BJ (cell line): ENCODE results near the gene ST6GALNAC2. TPM values are rescaled to one million over a fixed set of nuclear protein-coding genes. Genes with fewer than 3 reads are reported as not detected.
"Not testable (repeated sequence)": the region's sequence is repeated elsewhere in the genome, so short reads cannot be mapped to it uniquely, and the experiment has no call there.

Experiments
- CTCF ChIA-PET: fragments of 350-600 bp; formaldehyde crosslinking; extraction: SDS; loops from one replicate; lab custom pipeline; 2021; ENCODE audit warnings: antibody characterized with exemption, inconsistent platforms; lab: Yijun Ruan, JAX
- POLR2A ChIA-PET: fragments of 300-600 bp; sonication (Branson Sonifier 250); formaldehyde crosslinking; extraction: SDS; loops from one replicate; lab custom pipeline; 2021; ENCODE audit warnings: antibody characterized with exemption; lab: Charles Lee
- DNase-seq: peaks from one replicate; pipeline ENCODE4 v3.0.0-alpha.2; 2011; ENCODE audit warnings: low read depth
- H3K27me3 ChIP-seq: 2 replicates; pipeline ENCODE4 v1.6.0; 2011; ENCODE audit warnings: low read length; ENCODE audit not compliant: control insufficient read depth, insufficient read depth
- H3K36me3 ChIP-seq: 2 replicates; pipeline ENCODE4 v1.5.1; 2011; ENCODE audit warnings: low read length; ENCODE audit not compliant: control insufficient read depth, insufficient read depth
- H3K4me3 ChIP-seq: 2 replicates; pipeline ENCODE4 v1.5.1; 2011; ENCODE audit warnings: low read depth, mild to moderate bottlenecking, control low read depth, low read length
- polyA plus RNA-seq: library from polyadenylated mRNA; depleted of rRNA; stranded (reverse); fragments of >200 nt; gene quantifications from 2 replicates; pipeline ENCODE4 v1.2.3, GENCODE V29; 2011
- TF ChIP-seq, protein P1 (sequence below): IDR thresholded peaks from 2 replicates; pipeline ENCODE4 v1.5.1; 2011; ENCODE audit warnings: low read depth, mild to moderate bottlenecking, control low read depth, inconsistent platforms, low read length, moderate library complexity; ENCODE audit not compliant: insufficient read depth

The ST6GALNAC2 gene
- polyA plus RNA-seq, 1 experiment = 0.72 TPM

DNA sequence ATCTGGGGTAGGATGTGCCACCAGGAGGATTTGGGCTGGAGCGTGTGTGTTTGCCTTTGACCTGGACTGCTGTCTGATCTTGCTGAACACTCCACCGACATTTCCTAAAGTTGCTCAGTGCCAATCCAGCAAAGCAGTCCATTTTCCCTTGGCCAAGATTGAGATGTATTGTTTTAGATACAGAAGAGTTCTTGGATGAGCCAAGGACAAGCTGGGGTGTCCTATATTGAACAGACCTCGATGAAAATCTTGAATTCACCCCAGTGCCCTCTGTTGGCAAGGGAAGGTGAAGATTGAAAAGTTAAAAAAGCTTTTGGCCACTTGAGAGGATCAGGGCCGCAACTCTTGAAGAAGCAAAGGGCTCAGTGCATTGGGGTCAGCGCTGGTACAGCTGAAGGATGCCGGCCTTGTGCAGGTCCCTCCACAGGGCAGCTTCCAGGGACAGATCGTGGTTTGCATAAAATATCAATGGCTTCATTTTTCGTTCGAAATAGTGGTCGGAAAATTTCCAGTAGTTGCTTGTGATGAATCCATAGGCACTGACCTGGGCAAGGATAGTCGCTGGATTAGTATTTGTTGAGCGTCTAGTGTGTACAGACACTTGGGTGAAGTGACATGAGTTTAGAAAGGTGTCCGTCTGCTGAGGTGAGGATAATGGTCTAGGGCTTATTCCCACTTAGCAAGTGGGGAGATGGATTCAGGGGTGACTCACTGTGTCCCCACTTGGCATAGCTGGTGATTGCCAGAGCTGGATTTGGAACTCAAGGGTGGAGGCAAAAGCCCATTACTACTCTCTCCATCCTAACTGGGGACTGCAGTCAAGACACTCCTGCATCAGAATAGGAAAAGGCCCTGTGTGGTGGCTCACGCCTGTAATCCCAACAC lies 19.7 kb downstream of the ST6GALNAC2 start:
- TF ChIP-seq, protein P1, sequence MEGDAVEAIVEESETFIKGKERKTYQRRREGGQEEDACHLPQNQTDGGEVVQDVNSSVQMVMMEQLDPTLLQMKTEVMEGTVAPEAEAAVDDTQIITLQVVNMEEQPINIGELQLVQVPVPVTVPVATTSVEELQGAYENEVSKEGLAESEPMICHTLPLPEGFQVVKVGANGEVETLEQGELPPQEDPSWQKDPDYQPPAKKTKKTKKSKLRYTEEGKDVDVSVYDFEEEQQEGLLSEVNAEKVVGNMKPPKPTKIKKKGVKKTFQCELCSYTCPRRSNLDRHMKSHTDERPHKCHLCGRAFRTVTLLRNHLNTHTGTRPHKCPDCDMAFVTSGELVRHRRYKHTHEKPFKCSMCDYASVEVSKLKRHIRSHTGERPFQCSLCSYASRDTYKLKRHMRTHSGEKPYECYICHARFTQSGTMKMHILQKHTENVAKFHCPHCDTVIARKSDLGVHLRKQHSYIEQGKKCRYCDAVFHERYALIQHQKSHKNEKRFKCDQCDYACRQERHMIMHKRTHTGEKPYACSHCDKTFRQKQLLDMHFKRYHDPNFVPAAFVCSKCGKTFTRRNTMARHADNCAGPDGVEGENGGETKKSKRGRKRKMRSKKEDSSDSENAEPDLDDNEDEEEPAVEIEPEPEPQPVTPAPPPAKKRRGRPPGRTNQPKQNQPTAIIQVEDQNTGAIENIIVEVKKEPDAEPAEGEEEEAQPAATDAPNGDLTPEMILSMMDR = no peak
- DNase-seq = no peak

DNA sequence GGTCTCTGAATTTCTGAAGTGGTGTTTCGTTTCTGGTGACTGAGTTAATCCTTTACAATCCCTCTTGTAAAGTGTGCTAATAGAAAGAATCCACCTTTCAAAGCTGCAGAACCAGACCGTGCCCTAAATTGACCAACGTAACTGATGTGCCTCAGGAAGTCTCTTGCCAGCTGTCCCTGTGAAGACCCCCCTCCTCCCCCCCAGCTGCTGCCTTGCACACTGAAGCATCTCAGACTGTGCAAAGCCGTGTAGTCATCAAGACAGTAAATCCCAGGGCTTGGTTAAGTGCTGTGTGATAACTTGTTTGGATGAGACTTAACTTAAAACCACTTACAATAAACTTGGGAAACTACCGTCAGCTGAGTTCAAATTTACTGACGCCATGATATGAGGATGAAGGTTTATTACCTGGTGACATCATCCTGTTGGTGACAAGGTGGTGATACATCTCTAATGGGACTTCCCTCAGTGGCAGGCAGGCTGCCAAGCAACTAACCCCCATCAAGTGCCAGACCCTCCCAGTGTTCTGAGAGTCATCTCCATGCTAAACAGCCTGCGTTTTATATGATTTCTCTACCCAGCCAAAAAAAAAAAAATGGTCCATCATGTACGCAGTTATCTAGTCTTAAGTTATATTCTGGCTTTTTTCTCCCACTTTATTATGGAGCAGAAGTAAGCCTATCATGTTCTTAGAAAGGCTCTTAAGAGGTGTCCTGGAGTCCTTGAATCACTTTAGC lies 20.5 kb downstream of the ST6GALNAC2 start:
- H3K27me3 ChIP-seq, CTCF ChIA-PET, H3K36me3 ChIP-seq, POLR2A ChIA-PET, H3K4me3 ChIP-seq, DNase-seq: not testable (repeated sequence)

More for the DNA sequence above, 19.7 kb downstream of the ST6GALNAC2 start:
- no peaks in the 10 kb centered on the region for H3K27me3 ChIP-seq
- no peak overlapping the region for H3K4me3 ChIP-seq
- H3K36me3 ChIP-seq = peaks cover 5% of the 10 kb centered on the region; the same call in 1 of the 2 replicates
- CTCF ChIA-PET = interaction anchor here (0.8 to 1.1 kb wide), 3 partner anchors 11 to 58 kb away, joined by 3 to 4 read pairs (median 3); no protein-coding TSS in a partner anchor
- POLR2A ChIA-PET = no interaction called here

DNA sequence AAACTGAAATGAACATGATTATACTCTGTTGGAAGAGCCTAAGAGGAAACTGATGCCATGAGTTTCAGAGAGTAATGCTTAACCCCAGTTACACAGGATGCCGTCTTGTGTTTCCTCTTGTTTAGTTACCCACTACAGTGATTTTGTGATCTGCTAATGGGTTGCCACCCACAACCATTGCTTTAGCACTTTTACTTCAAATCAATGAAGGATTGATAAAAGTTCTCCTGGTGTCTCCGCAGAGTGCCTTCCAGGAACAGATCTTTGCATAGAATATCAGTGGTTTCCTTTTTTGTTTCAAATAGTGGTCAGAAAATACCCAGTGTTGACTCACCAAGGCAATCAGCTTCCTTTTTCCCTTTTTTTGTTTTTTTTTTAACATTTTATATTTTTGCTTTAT lies 22.3 kb downstream of the ST6GALNAC2 start:
- CTCF ChIA-PET = interaction anchor here (0.7 kb wide), 1 partner anchor 11 kb away, joined by 3 read pairs; no protein-coding TSS in a partner anchor

DNA sequence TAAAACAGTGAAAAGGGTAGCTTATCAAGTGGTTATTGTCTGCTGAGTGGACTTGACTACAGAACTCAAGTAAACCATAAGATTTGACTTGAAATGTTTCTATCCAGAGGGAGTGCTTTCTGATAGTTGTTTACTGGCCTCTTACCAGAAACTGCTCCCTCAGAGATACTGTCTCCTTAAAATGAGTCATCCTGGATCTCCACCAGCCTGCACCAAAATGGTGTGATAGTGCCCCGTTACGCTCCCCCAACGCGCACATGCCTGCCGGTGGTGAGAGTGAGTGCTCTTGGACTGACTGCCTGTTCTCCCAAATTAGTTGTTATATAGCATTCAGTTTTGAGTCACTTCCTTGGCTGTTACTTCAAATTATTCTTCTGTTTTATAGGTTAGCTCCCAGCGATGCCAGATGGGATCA lies 22.9 kb downstream of the ST6GALNAC2 start:
- Histone ChIP-seq H3K36me3 (peaks cover 5% of the 10 kb centered on the region; the same call in 1 of the 2 replicates), H3K4me3 (no peak overlapping the region), H3K27me3 (no peaks in the 10 kb centered on the region)
- POLR2A ChIA-PET = interaction anchor here (0.6 to 0.7 kb wide), 2 partner anchors 116 to 882 kb away, joined by 5 to 6 read pairs; no protein-coding TSS in a partner anchor
- DNase-seq = peak; percentile 87
- CTCF ChIA-PET = interaction anchor here (2.2 to 7.3 kb wide), 2 partner anchors 39 to 62 kb away, joined by 8 to 47 read pairs; no protein-coding TSS in a partner anchor
- TF ChIP-seq, protein P1 = no peak

More for the DNA sequence above, 22.3 kb downstream of the ST6GALNAC2 start:
- H3K36me3 ChIP-seq, POLR2A ChIA-PET, H3K27me3 ChIP-seq, H3K4me3 ChIP-seq, DNase-seq: not testable (repeated sequence)

DNA sequence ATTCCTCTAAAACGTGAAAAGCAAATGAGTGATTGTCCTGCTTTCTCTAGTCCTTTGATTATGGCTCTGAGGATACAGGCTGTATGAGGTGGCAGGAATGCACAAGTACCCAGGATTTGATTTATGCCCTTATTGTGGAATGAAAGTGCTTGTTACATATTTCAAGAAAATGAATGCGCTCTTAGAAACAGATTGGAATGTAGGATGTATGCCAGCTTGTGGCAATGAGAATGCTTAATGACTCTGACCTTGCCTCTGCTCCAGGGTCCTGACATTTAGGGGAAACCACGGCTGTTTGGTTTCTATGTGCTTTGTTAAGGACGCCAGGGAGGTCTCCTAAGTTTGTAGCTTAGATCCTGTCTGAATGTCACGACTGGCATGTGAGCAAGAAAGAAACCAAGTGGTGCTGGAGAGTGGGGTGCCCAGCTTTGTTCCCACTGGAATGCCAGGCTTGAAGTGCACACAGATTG lies 23.8 kb downstream of the ST6GALNAC2 start:
- ChIA-PET CTCF (interaction anchor here (0.7 to 7.3 kb wide), 4 partner anchors 16 to 120 kb away, joined by 4 to 47 read pairs (median 24); no protein-coding TSS in a partner anchor), POLR2A (interaction anchor here (0.6 kb wide), 1 partner anchor 117 kb away, joined by 6 read pairs; no protein-coding TSS in a partner anchor)
- TF ChIP-seq, protein P1 = no peak
- DNase-seq = no peak
- Histone ChIP-seq H3K4me3 (no peak overlapping the region), H3K27me3 (no peaks in the 10 kb centered on the region), H3K36me3 (peaks cover 5% of the 10 kb centered on the region; the same call in 1 of the 2 replicates)
